Measurements from ENCODE around the gene TBCC. TPM values are rescaled to one million over a fixed set of nuclear protein-coding genes. Genes with fewer than 3 reads are reported as not detected.
"Not testable (repeated sequence)": the region's sequence is repeated elsewhere in the genome, so short reads cannot be mapped to it uniquely, and the experiment has no call there.

TBCC gene
- total and polyA plus RNA-seq, 4 experiments from 2014 or later: 57.4 to 138 (median 70.0) TPM

DNA sequence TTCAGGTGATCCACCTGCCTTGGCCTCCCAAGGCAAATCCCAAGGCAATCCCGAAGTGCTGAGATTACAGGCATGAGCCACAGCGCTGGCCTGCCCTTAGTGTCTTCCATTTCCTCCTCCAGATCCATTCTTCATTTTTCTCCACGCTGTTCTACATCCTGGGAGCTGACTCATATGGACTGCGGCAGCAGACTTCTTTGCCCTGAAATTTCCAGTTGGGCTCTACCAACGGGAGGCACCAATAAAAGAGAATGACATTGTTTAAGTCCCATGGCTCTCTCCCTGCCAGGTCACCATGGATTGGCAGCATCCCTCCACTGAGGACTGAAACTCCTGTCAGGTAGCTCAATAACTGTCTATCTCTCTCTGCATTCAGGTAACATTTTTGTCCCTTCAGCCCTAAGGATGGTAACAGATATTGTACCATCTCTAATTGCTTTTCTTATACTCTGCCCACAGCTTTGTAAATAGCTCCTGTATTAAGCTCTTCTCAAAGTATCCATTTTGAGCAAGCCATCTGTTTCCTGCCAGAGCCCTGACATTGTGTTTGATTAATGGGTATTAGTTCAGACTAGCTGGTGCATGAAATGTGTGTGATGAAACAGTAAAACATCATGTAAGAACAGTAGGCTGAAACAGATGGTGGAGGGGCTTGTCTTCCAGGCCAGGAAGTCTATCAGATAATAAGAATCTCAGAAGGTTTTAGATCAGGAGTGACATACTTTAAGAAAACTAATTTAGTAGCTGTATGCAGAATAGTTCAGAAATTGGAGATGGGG is 3.6 kb downstream of the TBCC start:
- DNase-seq: no peak
- H3K27ac Mint-ChIP-seq: peak overlapping the region in 6 of 7 donors; percentile 2 to 78 (median 40)
- no peak overlapping the region for H3K4me3 ChIP-seq (ENCODE audit: low read length in 2 of 2)
- no peaks in the 10 kb centered on the region for H3K9me3 ChIP-seq (ENCODE audit: control insufficient read depth in 1 of 2, low read length in 2 of 2)
- H3K27me3 Mint-ChIP-seq: no peaks in the 10 kb centered on the region
- intact Hi-C loops (cut with micrococcal nuclease): no loop called here
- H3K4me3 Mint-ChIP-seq: peak overlapping the region in 7 of 8 donors; percentile 18 to 75 (median 44)
- peaks cover 8 to 10% of the 10 kb centered on the region in 2 donors for H3K36me3 Mint-ChIP-seq
- no peak overlapping the region for H3K27ac ChIP-seq (ENCODE audit: low read depth, low read length)
- CTCF ChIA-PET (ENCODE audit: partially characterized antibody): interaction anchor here (1.2 to 2.2 kb wide), 5 partner anchors 12 to 487 kb away, joined by 3 to 11 read pairs (median 4); partner anchors contain the start of genes DNPH1 and RPL7L1
- no peaks in the 10 kb centered on the region for H3K27me3 ChIP-seq (ENCODE audit: insufficient read depth, low read length)
- H3K36me3 ChIP-seq (ENCODE audit: insufficient read depth, low read length): no peaks in the 10 kb centered on the region
- peaks cover 0 to 15% (median 9%) of the 10 kb centered on the region in 8 donors for H3K9me3 Mint-ChIP-seq
- peaks cover 17% of the 10 kb centered on the region for H3K4me1 ChIP-seq (ENCODE audit: insufficient read depth, low read length)
- POLR2A ChIA-PET (ENCODE audit: partially characterized antibody): interaction anchor here (0.9 to 12.3 kb wide), 6 partner anchors 10 to 187 kb away, joined by 3 to 1692 read pairs (median 6); partner anchors contain the start of genes BICRAL, CNPY3 and RPL7L1
- H3K4me1 Mint-ChIP-seq: peaks cover 3 to 30% (median 17%) of the 10 kb centered on the region in 4 donors

DNA sequence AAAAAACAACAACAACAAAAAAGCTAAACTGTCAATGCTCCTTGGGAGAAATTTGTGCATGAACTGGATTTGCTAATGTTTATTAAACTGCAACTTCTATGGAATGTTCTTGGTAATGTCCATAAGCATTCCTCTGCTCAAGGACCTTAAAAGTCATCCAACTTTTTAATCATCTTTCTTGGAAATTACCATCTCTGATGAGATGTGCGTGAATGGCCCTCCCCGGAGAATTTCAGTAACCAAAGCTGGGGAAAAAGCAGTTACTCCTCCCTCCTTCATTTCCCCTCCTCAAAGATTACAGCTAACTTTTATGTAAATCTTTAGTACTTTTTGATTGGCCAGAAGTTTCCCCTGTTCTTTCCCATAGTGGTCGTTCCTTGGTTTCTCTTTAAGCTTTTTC is 5.2 kb downstream of the TBCC start:
- peak overlapping the region in 1 of 7 donors; percentile 59 for H3K27ac Mint-ChIP-seq
- POLR2A ChIA-PET (ENCODE audit: partially characterized antibody): interaction anchor here (0.9 to 1.9 kb wide), 7 partner anchors 11 to 150 kb away, joined by 3 to 6 read pairs (median 3); a partner anchor contains a TSS

GRCh38 chr6:42735976-42736375 is 9.9 kb downstream of the TBCC start:
- Histone ChIP-seq H3K27ac (ENCODE audit: low read depth, low read length) (no peak overlapping the region), H3K4me3 (ENCODE audit: low read length in 2 of 2) (no peak overlapping the region), H3K9me3 (ENCODE audit: control insufficient read depth in 1 of 2, low read length in 2 of 2) (no peaks in the 10 kb centered on the region), H3K27me3 (ENCODE audit: insufficient read depth, low read length) (no peaks in the 10 kb centered on the region), H3K4me1 (ENCODE audit: insufficient read depth, low read length) (no peaks in the 10 kb centered on the region), H3K36me3 (ENCODE audit: insufficient read depth, low read length) (no peaks in the 10 kb centered on the region)
- H3K4me3 Mint-ChIP-seq: no peak overlapping the region
- no peaks in the 10 kb centered on the region for H3K36me3 Mint-ChIP-seq
- H3K27me3 Mint-ChIP-seq: no peaks in the 10 kb centered on the region
- ChIA-PET POLR2A (ENCODE audit: partially characterized antibody) (interaction anchor here (1.8 kb wide), 1 partner anchor 10 kb away, joined by 7 read pairs; the partner anchor contains the start of gene TBCC), CTCF (ENCODE audit: partially characterized antibody) (no interaction called here)
- no peak overlapping the region for H3K27ac Mint-ChIP-seq
- DNase-seq: no peak
- peaks cover 0 to 1% (median 0%) of the 10 kb centered on the region in 8 donors for H3K9me3 Mint-ChIP-seq
- intact Hi-C loops (cut with micrococcal nuclease): no loop called here
- H3K4me1 Mint-ChIP-seq: no peaks in the 10 kb centered on the region

More for the DNA sequence above, 5.2 kb downstream of the TBCC start:
- Mint-ChIP-seq H3K36me3 (peaks cover 4 to 5% of the 10 kb centered on the region in 2 donors), H3K9me3 (peaks cover 0 to 12% (median 7%) of the 10 kb centered on the region in 8 donors), H3K27me3 (no peaks in the 10 kb centered on the region), H3K4me3 (no peak overlapping the region), H3K4me1 (peaks cover under 1 to 21% (median 14%) of the 10 kb centered on the region in 4 donors)
- Histone ChIP-seq H3K4me1 (ENCODE audit: insufficient read depth, low read length) (peaks cover 17% of the 10 kb centered on the region), H3K27ac (ENCODE audit: low read depth, low read length) (no peak overlapping the region), H3K9me3 (ENCODE audit: control insufficient read depth in 1 of 2, low read length in 2 of 2) (no peaks in the 10 kb centered on the region), H3K4me3 (ENCODE audit: low read length in 2 of 2) (no peak overlapping the region), H3K27me3 (ENCODE audit: insufficient read depth, low read length) (no peaks in the 10 kb centered on the region), H3K36me3 (ENCODE audit: insufficient read depth, low read length) (no peaks in the 10 kb centered on the region)
- intact Hi-C loops (cut with micrococcal nuclease): no loop called here
- no peak for DNase-seq
- CTCF ChIA-PET (ENCODE audit: partially characterized antibody): interaction anchor here (0.7 to 1.9 kb wide), 4 partner anchors 14 to 86 kb away, joined by 3 to 9 read pairs (median 4); partner anchors contain the start of gene PRPH2

DNA sequence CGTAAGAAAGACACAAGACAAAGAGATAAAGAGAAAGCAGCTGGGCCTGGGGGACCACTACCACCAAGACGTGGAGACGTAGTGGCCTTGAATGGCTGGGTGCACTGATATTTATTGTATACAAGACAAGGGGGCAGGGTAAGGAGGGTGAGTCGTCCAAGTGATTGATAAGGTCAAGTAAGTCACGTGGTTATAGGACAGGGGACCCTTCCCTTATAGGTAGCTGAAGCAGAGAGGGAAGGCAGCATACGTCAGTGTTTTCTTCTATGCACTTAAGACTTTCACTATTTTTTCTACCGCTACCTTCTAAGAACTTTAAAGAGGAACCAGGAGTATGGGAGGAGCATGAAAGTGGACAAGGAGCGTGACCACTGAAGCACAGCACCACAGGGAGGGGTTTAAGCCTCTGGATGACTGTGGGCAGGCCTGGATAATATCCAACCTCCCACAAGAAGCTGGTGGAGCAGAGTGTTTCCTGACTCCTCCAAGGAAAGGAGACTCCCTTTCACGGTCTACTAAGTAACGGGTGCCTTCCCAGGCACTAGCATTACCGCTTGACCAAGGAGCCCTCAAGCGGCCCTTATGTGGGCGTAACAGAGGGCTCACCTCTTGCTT is 11.9 kb downstream of the TBCC start:
- H3K4me3 Mint-ChIP-seq; H3K27me3 ChIP-seq (ENCODE audit: insufficient read depth, low read length); DNase-seq; H3K4me1 Mint-ChIP-seq; H3K27me3 Mint-ChIP-seq; H3K27ac ChIP-seq (ENCODE audit: low read depth, low read length); CTCF ChIA-PET (ENCODE audit: partially characterized antibody); H3K4me3 ChIP-seq (ENCODE audit: low read length in 2 of 2); H3K4me1 ChIP-seq (ENCODE audit: insufficient read depth, low read length); intact Hi-C loops (cut with micrococcal nuclease); H3K36me3 ChIP-seq (ENCODE audit: insufficient read depth, low read length); H3K9me3 ChIP-seq (ENCODE audit: control insufficient read depth in 1 of 2, low read length in 2 of 2); H3K9me3 Mint-ChIP-seq; H3K36me3 Mint-ChIP-seq: not testable (repeated sequence)
- peak overlapping the region in 3 of 7 donors; percentile 37 to 68 (median 38) for H3K27ac Mint-ChIP-seq
- POLR2A ChIA-PET (ENCODE audit: partially characterized antibody): interaction anchor here (0.6 to 4.1 kb wide), 5 partner anchors 11 to 185 kb away, joined by 3 to 32 read pairs (median 4); partner anchors contain the start of gene TBCC

- intact Hi-C loops (cut with micrococcal nuclease): loop anchor here (5.0 kb wide), 1 partner anchor 37 kb away; no protein-coding TSS in a partner anchor
- DNase-seq: no peak
- H3K27ac Mint-ChIP-seq: no peak overlapping the region
Observed at GRCh38 chr6:42729731-42730130, 16.2 kb downstream of the TBCC start.

DNA sequence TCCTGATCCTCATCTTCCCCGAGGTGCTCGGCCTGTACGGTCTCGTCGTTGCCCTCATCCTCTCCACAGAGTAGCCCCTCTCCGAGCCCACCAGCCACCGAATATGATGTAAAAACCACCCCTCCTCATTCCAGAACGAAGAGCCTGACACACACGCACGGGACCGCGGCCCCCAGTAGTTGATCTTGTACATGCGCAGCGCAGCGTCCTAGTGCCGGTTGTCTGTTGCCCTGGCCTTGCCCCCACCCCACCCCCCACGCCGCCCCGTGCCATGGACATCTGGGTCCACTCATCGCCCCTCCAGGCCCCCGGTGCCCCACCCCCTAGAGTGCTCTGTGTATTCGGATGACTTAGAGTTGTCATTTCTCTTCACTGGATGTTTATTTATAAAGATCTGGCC is 18.3 kb downstream of the TBCC start:
- POLR2A ChIA-PET (ENCODE audit: partially characterized antibody): interaction anchor here (1.0 to 6.3 kb wide), 12 partner anchors 18 to 170 kb away, joined by 3 to 169 read pairs (median 18); partner anchors contain the start of genes BICRAL, RPL7L1 and TBCC

More at GRCh38 chr6:42729731-42730130, 16.2 kb downstream of the TBCC start:
- no peaks in the 10 kb centered on the region for H3K9me3 ChIP-seq (ENCODE audit: control insufficient read depth in 1 of 2, low read length in 2 of 2)
- CTCF ChIA-PET (ENCODE audit: partially characterized antibody): interaction anchor here (1.3 to 6.9 kb wide), 5 partner anchors 13 to 163 kb away, joined by 3 to 96 read pairs (median 4); partner anchors contain the start of genes RPL7L1 and TBCC
- Mint-ChIP-seq H3K4me1 (peaks cover 11 to 24% (median 18%) of the 10 kb centered on the region in 4 donors), H3K36me3 (no peaks in the 10 kb centered on the region), H3K27me3 (no peaks in the 10 kb centered on the region), H3K9me3 (no peaks in the 10 kb centered on the region), H3K4me3 (no peak overlapping the region)
- no peaks in the 10 kb centered on the region for H3K36me3 ChIP-seq (ENCODE audit: insufficient read depth, low read length)
- H3K4me1 ChIP-seq (ENCODE audit: insufficient read depth, low read length): peaks cover 16% of the 10 kb centered on the region
- POLR2A ChIA-PET (ENCODE audit: partially characterized antibody): interaction anchor here (1.0 to 6.3 kb wide), 6 partner anchors 11 to 150 kb away, joined by 3 to 169 read pairs (median 34); partner anchors contain the start of genes BICRAL, RPL7L1 and TBCC
- no peak overlapping the region for H3K27ac ChIP-seq (ENCODE audit: low read depth, low read length)
- H3K27me3 ChIP-seq (ENCODE audit: insufficient read depth, low read length): no peaks in the 10 kb centered on the region
- H3K4me3 ChIP-seq (ENCODE audit: low read length in 2 of 2): no peak overlapping the region

More for the DNA sequence above, 18.3 kb downstream of the TBCC start:
- Histone ChIP-seq H3K4me1 (ENCODE audit: insufficient read depth, low read length) (peaks cover 16% of the 10 kb centered on the region), H3K9me3 (ENCODE audit: control insufficient read depth in 1 of 2, low read length in 2 of 2) (no peaks in the 10 kb centered on the region), H3K36me3 (ENCODE audit: insufficient read depth, low read length) (no peaks in the 10 kb centered on the region), H3K27ac (ENCODE audit: low read depth, low read length) (no peak overlapping the region), H3K27me3 (ENCODE audit: insufficient read depth, low read length) (no peaks in the 10 kb centered on the region), H3K4me3 (ENCODE audit: low read length in 2 of 2) (peak overlapping the region in 1 of 2 donors; percentile 55)
- intact Hi-C loops (cut with micrococcal nuclease): loop anchor here (5.0 kb wide), 1 partner anchor 35 kb away; no protein-coding TSS in a partner anchor
- no peak for DNase-seq
- CTCF ChIA-PET (ENCODE audit: partially characterized antibody): interaction anchor here (0.6 to 6.9 kb wide), 15 partner anchors 11 to 173 kb away, joined by 3 to 96 read pairs (median 9); partner anchors contain the start of genes BICRAL, RPL7L1 and TBCC
- no peaks in the 10 kb centered on the region for H3K9me3 Mint-ChIP-seq
- no peaks in the 10 kb centered on the region for H3K27me3 Mint-ChIP-seq
- H3K4me1 Mint-ChIP-seq: peaks cover 11 to 24% (median 18%) of the 10 kb centered on the region in 4 donors
- H3K27ac Mint-ChIP-seq: peak overlapping the region in 5 of 7 donors; percentile 80 to 99 (median 97)
- no peaks in the 10 kb centered on the region for H3K36me3 Mint-ChIP-seq
- peak overlapping the region; percentile 46 to 98 (median 64) for H3K4me3 Mint-ChIP-seq

Data from CD4-positive, alpha-beta memory T cell (primary cell).